Measurements from ENCODE around the gene PSMB2.

Gene PSMB2

DNA sequence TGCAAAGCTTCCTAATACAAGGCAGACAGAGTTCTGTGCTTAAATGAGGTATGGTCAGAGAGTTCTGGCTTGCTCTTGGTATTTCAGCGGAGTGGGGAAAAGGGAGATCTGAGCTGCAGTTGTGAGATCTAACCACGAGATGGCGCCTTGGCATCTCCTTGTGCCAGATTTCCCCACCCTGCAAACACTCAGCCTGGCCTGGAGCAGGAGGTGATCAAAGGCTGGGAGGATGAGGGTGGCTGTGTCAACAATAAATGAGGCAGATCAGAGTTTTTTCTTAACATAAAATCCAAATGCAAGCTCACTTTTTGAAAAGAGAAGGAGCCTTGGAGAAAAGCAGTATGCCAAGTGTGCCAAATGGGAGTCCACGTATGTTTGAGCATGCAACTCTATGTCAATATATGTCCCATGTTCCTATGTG lies 72.3 kb downstream of the PSMB2 start:
- in situ Hi-C loops (cut with MboI; ENCODE audit: low sequenced_read_pairs): loop anchor here (5.0 kb wide), 1 partner anchor 153 kb away; no protein-coding TSS in a partner anchor
- DNase-seq (ENCODE audit: low spot score in 2 of 2): peak; percentile 52 to 82
- Histone ChIP-seq H3K9me3 (no peaks in the 10 kb centered on the region), H3K36me3 (replicated peaks) (peaks cover 10% of the 10 kb centered on the region), H3K4me3 (no peak overlapping the region), H3K4me1 (no peaks in the 10 kb centered on the region), H3K27me3 (ENCODE audit: low read depth) (no peaks in the 10 kb centered on the region)

- Histone ChIP-seq H3K36me3 (replicated peaks) (peaks cover 14% of the 10 kb centered on the region), H3K4me3 (no peak overlapping the region), H3K27me3 (ENCODE audit: low read depth) (no peaks in the 10 kb centered on the region), H3K4me1 (no peaks in the 10 kb centered on the region), H3K9me3 (no peaks in the 10 kb centered on the region)
- in situ Hi-C loops (cut with MboI; ENCODE audit: low sequenced_read_pairs): loop anchor here (5.0 kb wide), 1 partner anchor 154 kb away; no protein-coding TSS in a partner anchor
- DNase-seq (ENCODE audit: low spot score in 2 of 2): no peak
Observed at GRCh38 chr1:35567947-35568558, 73.3 kb downstream of the PSMB2 start.

GRCh38 chr1:35565742-35566133 lies 75.6 kb downstream of the PSMB2 start:
- no peak for DNase-seq (ENCODE audit: low spot score in 2 of 2)
- Histone ChIP-seq H3K27me3 (ENCODE audit: low read depth) (no peaks in the 10 kb centered on the region), H3K36me3 (replicated peaks) (peaks cover 20% of the 10 kb centered on the region), H3K4me1 (no peaks in the 10 kb centered on the region), H3K4me3 (no peak overlapping the region), H3K9me3 (no peaks in the 10 kb centered on the region)
- in situ Hi-C loops (cut with MboI; ENCODE audit: low sequenced_read_pairs): loop anchor here (5.0 kb wide), 1 partner anchor 157 kb away; no protein-coding TSS in a partner anchor

DNA sequence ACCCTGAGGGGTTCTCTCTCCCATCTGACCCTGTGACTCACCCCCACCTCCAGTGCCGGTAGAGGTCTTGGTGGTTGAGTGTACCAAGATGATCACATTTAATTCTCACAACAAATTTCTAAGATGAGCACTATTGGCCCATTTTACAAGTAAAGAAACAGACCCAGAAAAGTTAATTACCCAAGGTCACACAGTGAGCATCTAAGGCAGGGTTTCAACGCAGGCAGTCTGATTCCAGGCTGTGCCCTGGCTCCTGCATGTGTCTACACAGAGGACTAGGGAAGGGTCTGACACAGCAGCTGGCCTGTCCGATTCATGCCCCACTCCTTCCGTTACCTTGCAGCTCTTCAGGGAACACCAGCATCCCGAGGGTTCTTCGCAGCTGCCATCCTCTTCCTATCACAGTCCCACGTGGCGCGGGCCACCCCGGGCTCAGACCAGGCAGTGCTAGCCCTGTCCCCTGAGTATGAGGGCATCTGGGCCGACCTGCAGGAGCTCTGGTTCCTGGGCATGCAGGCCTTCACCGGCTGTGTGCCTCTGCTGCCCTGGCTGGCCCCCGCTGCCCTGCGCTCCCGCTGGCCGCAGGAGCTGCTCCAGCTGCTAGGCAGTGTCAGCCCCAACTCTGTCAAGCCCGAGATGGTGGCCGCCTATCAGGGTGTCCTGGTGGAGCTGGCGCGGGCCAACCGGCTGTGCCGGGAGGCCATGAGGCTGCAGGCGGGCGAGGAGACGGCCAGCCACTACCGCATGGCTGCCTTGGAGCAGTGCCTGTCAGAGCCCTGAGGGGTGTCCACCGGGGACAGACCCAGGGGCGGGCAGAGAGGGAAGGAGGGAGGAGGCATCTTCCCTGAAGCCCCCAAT lies 76.2 kb downstream of the PSMB2 start:
- H3K27me3 ChIP-seq (ENCODE audit: low read depth): no peaks in the 10 kb centered on the region
- no peak overlapping the region for H3K4me3 ChIP-seq
- H3K36me3 ChIP-seq (replicated peaks): peaks cover 23% of the 10 kb centered on the region
- in situ Hi-C loops (cut with MboI; ENCODE audit: low sequenced_read_pairs): loop anchor here (5.0 kb wide), 2 partner anchors 113 to 157 kb away; no protein-coding TSS in a partner anchor
- no peak for DNase-seq (ENCODE audit: low spot score in 2 of 2)
- no peaks in the 10 kb centered on the region for H3K9me3 ChIP-seq
- no peaks in the 10 kb centered on the region for H3K4me1 ChIP-seq

GRCh38 chr1:35564037-35564883 lies 77.1 kb downstream of the PSMB2 start:
- Histone ChIP-seq H3K27me3 (ENCODE audit: low read depth) (no peaks in the 10 kb centered on the region), H3K4me3 (no peak overlapping the region), H3K4me1 (no peaks in the 10 kb centered on the region), H3K9me3 (no peaks in the 10 kb centered on the region), H3K36me3 (replicated peaks) (peaks cover 23% of the 10 kb centered on the region)
- peak; percentile 40 to 91 for DNase-seq (ENCODE audit: low spot score in 2 of 2)
- in situ Hi-C loops (cut with MboI; ENCODE audit: low sequenced_read_pairs): loop anchor here (5.0 kb wide), 1 partner anchor 112 kb away; no protein-coding TSS in a partner anchor

DNA sequence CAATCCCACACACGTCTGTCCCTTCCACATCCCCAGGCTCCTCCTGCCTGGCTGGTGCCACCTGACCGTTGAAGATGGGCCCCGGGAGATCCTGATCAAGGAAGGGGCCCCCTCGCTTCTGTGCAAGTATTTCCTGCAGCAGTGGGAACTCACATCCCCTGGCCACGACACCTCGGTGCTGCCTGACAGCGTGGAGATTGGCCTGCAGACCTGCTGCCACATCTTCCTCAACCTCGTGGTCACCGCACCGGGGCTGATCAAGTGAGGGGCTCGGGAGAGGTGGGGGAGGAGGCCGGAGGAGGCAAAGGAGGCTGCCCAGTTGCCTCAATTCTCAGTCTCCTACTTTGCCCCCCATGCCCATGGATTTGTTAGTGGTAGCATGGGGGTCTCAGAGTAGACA lies 78.2 kb downstream of the PSMB2 start:
- no peak overlapping the region for H3K4me3 ChIP-seq
- in situ Hi-C loops (cut with MboI; ENCODE audit: low sequenced_read_pairs): loop anchor here (5.0 kb wide), 1 partner anchor 111 kb away; no protein-coding TSS in a partner anchor
- no peak for DNase-seq (ENCODE audit: low spot score in 2 of 2)
- no peaks in the 10 kb centered on the region for H3K9me3 ChIP-seq
- no peaks in the 10 kb centered on the region for H3K27me3 ChIP-seq (ENCODE audit: low read depth)
- peaks cover 2% of the 10 kb centered on the region; the same call in 1 of the 2 replicates for H3K4me1 ChIP-seq
- peaks cover 23% of the 10 kb centered on the region for H3K36me3 ChIP-seq (replicated peaks)

- Histone ChIP-seq H3K27me3 (ENCODE audit: low read depth) (no peaks in the 10 kb centered on the region), H3K36me3 (replicated peaks) (peaks cover 23% of the 10 kb centered on the region), H3K4me1 (peaks cover 2% of the 10 kb centered on the region; the same call in 1 of the 2 replicates), H3K4me3 (no peak overlapping the region), H3K9me3 (no peaks in the 10 kb centered on the region)
- in situ Hi-C loops (cut with MboI; ENCODE audit: low sequenced_read_pairs): loop anchor here (5.0 kb wide), 1 partner anchor 110 kb away; no protein-coding TSS in a partner anchor
- DNase-seq (ENCODE audit: low spot score in 2 of 2): no peak
Observed at GRCh38 chr1:35561972-35562680, 79.2 kb downstream of the PSMB2 start.

DNA sequence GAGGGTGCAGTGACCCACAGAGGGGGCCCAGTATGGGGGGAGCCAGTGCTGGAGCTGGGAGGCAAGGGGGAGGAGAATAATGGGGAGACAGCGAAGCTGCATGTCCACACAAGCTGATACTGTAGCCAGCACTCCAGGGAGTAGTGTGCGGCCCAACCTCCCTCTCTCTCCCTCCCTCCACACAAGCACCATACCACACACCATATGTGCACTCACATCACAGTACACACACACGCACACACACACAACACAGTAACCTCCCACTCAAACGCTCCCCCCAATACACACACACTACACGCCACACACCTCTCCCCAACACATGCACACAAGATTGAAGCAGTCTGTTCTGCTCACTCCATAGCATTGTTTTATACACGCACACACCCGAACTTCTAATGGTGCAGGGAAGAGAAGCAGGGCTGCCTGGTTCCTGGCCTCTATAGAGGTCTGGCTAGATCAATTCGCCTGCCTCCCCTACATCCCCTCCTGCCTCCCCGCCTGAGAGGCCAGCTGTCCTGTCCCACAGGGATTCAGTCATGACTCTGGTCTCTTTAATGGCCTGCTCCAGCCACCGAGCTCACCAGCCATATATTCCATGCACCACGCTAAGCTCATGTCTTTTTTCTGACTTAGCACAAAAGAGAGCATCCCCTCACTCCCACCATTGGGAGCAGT lies 79.9 kb downstream of the PSMB2 start:
- no peak for DNase-seq (ENCODE audit: low spot score in 2 of 2)
- H3K4me3 ChIP-seq: no peak overlapping the region
- in situ Hi-C loops (cut with MboI; ENCODE audit: low sequenced_read_pairs): loop anchor here (5.0 kb wide), 1 partner anchor 109 kb away; no protein-coding TSS in a partner anchor
- H3K27me3 ChIP-seq (ENCODE audit: low read depth): no peaks in the 10 kb centered on the region
- H3K4me1 ChIP-seq: peaks cover 2% of the 10 kb centered on the region; the same call in 1 of the 2 replicates
- no peaks in the 10 kb centered on the region for H3K9me3 ChIP-seq
- peaks cover 28% of the 10 kb centered on the region for H3K36me3 ChIP-seq (replicated peaks)

DNA sequence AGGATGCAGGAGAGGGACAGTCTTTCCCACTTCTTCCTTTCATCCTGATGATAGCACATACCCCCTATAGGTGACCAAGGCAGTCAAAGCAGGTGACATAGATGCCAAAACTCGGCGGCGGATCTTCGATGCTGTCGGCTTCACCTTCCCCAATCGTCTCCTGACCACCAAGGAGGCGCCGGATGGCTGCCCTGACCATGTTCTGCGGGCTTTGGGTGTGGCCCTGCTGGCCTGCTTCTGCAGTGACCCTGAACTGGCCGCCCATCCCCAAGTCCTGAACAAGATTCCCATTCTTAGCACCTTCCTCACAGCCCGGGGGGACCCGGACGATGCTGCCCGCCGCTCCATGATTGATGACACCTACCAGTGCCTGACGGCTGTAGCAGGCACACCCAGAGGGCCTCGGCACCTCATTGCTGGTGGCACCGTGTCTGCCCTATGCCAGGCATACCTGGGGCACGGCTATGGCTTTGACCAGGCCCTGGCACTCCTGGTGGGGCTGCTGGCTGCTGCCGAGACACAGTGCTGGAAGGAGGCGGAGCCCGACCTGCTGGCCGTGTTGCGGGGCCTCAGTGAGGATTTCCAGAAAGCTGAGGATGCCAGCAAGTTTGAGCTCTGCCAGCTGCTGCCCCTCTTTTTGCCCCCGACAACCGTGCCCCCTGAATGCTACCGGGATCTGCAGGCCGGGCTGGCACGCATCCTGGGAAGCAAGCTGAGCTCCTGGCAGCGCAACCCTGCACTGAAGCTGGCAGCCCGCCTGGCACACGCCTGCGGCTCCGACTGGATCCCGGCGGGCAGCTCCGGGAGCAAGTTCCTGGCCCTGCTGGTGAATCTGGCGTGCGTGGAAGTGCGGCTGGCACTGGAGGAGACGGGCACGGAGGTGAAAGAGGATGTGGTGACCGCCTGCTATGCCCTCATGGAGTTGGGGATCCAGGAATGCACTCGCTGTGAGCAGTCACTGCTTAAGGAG lies 80.8 kb downstream of the PSMB2 start:
- H3K4me3 ChIP-seq: no peak overlapping the region
- no peak for DNase-seq (ENCODE audit: low spot score in 2 of 2)
- in situ Hi-C loops (cut with MboI; ENCODE audit: low sequenced_read_pairs): loop anchor here (5.0 kb wide), 1 partner anchor 108 kb away; no protein-coding TSS in a partner anchor

DNA sequence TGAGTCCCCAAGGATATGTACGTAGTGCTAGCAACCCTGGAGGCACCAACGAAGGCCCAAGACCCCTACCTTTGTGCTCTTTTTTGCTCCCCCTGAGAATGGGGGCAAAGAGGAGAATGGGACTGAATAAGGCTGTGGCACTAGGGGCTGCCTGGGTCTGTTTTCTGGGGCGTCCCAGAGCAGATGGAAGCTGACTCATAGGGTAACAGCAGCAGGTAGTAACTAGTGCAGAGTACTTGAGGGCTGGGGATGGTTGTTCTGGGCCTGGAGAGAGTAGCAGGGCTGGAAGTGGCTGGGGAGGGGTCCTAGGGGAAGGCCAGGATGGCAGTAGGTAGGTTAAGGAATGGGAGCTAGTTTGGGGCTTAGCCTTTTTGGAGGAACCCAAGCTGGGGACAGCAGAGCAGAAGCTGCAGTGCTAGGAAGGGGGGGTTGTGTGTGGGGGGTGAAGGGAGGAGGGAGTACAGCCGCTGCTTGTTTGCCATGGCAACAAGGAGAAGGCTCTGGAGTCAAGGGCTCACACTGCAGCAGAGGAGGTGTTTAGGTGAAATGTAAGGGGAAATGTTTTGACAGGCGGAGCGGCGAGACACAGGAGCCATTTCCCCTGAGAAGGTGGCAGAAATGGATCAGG lies 81.9 kb downstream of the PSMB2 start:
- Histone ChIP-seq H3K4me3 (no peak overlapping the region), H3K4me1 (peaks cover 19% of the 10 kb centered on the region), H3K27me3 (ENCODE audit: low read depth) (no peaks in the 10 kb centered on the region), H3K36me3 (replicated peaks) (peaks cover 20% of the 10 kb centered on the region), H3K9me3 (no peaks in the 10 kb centered on the region)
- DNase-seq (ENCODE audit: low spot score in 2 of 2): no peak
- in situ Hi-C loops (cut with MboI; ENCODE audit: low sequenced_read_pairs): no loop called here

More for the DNA sequence above, 80.8 kb downstream of the PSMB2 start:
- Histone ChIP-seq H3K9me3 (no peaks in the 10 kb centered on the region), H3K4me1 (peaks cover 11% of the 10 kb centered on the region), H3K36me3 (replicated peaks) (peaks cover 28% of the 10 kb centered on the region), H3K27me3 (ENCODE audit: low read depth) (no peaks in the 10 kb centered on the region)
